Stimulated activated CD4-positive, alpha-beta T cell treated with anti-CD3 and anti-CD28 coated beads, Interleukin-2, amount 100 ng/mL, for 4 hours (primary cell): ENCODE data around the gene VEGFB.
"Not testable (repeated sequence)": the region's sequence is repeated elsewhere in the genome, so short reads cannot be mapped to it uniquely, and the experiment has no call there.

ENCODE experiments used
- DNase-seq: peaks from one replicate; pipeline ENCODE4 v3.0.0-alpha.2; 2020; ENCODE audit warnings: low read depth

The VEGFB gene

GRCh38 chr11:64232182-64232966, 2.0 kb upstream of the VEGFB start:
- DNase-seq, result no peak

GRCh38 chr11:64232967-64233315, 1.4 kb upstream of the VEGFB start:
- DNase-seq, result no peak

GRCh38 chr11:64234647-64235379, 429 bp downstream of the VEGFB start:
- no peak for DNase-seq

GRCh38 chr11:64235437-64236161, 1.2 kb downstream of the VEGFB start:
- no peak for DNase-seq

- DNase-seq, result no peak
Observed at GRCh38 chr11:64237484-64237951, 3.1 kb downstream of the VEGFB start.

GRCh38 chr11:64238076-64238475, 3.7 kb downstream of the VEGFB start:
- no peak for DNase-seq

GRCh38 chr11:64238999-64239398, 4.6 kb downstream of the VEGFB start:
- no peak for DNase-seq

GRCh38 chr11:64239662-64240434, 5.5 kb downstream of the VEGFB start:
- DNase-seq, result no peak

GRCh38 chr11:64240435-64241240, 6.3 kb downstream of the VEGFB start, which contains the start of gene FKBP2:
Gene FKBP2 (plus strand): TSS chr11:64241095. CDS start chr11:64242388, 1,293 bp downstream.
- peak; percentile 98 for DNase-seq

GRCh38 chr11:64241241-64241490, 6.8 kb downstream of the VEGFB start:
- peak; percentile 100 for DNase-seq

- DNase-seq, result no peak
Observed at GRCh38 chr11:64241491-64242374, 7.3 kb downstream of the VEGFB start.

GRCh38 chr11:64243236-64243854, 9.0 kb downstream of the VEGFB start:
- DNase-seq, result no peak

- no peak for DNase-seq
Observed at GRCh38 chr11:64244107-64244506, 9.7 kb downstream of the VEGFB start.

GRCh38 chr11:64244966-64245365, 10.6 kb downstream of the VEGFB start:
- no peak for DNase-seq

- no peak for DNase-seq
Observed at GRCh38 chr11:64245401-64245796, 11.0 kb downstream of the VEGFB start.

- DNase-seq, result peak; percentile 86
Observed at GRCh38 chr11:64245797-64246620, 11.6 kb downstream of the VEGFB start.

- not testable (repeated sequence) for DNase-seq
Observed at GRCh38 chr11:64246621-64246870, 12.2 kb downstream of the VEGFB start.

- peak; percentile 77 for DNase-seq
Observed at GRCh38 chr11:64246871-64247728, 12.7 kb downstream of the VEGFB start, which contains the start of gene PPP1R14B. Gene PPP1R14B (minus strand): TSS chr11:64246943. CDS start chr11:64246673, 270 bp downstream.
